Vagina (tissue), 2 donors: ENCODE data around the gene GPX4. TPM values are rescaled to one million over a fixed set of nuclear protein-coding genes. Genes with fewer than 3 reads are reported as not detected.

Experiments used
- DNase-seq, 2 donors: peaks; one replicate each; pipeline ENCODE4 v3.0.0-alpha.2; 2017; ENCODE audit errors: extremely low spot score in 2 of 2
- H3K27ac ChIP-seq: fragments of 200-600 bp; sonication (generic); one replicate; pipeline ENCODE4 v1.5.1; 2019
- H3K27me3 ChIP-seq: fragments of 200-600 bp; sonication (generic); one replicate; pipeline ENCODE4 v1.5.1; 2019
- H3K36me3 ChIP-seq, 2 donors: fragments of 200-600 bp; sonication (generic); one replicate each; pipeline ENCODE4 v1.5.1; 2017 to 2019
- H3K4me1 ChIP-seq: fragments of 200-600 bp; sonication (generic); one replicate; pipeline ENCODE4 v1.5.1; 2019
- H3K4me3 ChIP-seq, 2 donors: fragments of 200-600 bp; sonication (generic); 1 replicate in 1 of 2; 2 replicates in 1 of 2; pipeline ENCODE4 v1.5.1; 2016 to 2019
- H3K9me3 ChIP-seq: fragments of 200-600 bp; sonication (generic); one replicate; pipeline ENCODE4 v1.5.1; 2019
- CTCF ChIP-seq, 3 experiments: fragments of 450-650 bp in 2 of 3; fragments of 200-600 bp in 1 of 3; sonication (generic) in 1 of 3; IDR thresholded peaks; one replicate each; pipeline ENCODE4 v1.5.1; 2017 to 2019; ENCODE audit warnings: antibody characterized with exemption in 3 of 3, mild to moderate bottlenecking in 2 of 3, moderate library complexity in 2 of 3
- POLR2A ChIP-seq, 2 donors: fragments of 450-650 bp; IDR thresholded peaks; one replicate each; pipeline ENCODE4 v1.6.1; 2017; ENCODE audit warnings: antibody characterized with exemption in 2 of 2, mild to moderate bottlenecking in 2 of 2, moderate library complexity in 2 of 2
- POLR2AphosphoS5 ChIP-seq, 2 donors: sonication (generic); formaldehyde crosslinking; IDR thresholded peaks; one replicate each; pipeline ENCODE4 v1.9.0; 2017; ENCODE audit warnings: antibody characterized with exemption in 2 of 2, mild to moderate bottlenecking in 2 of 2, low read depth in 1 of 2; ENCODE audit not compliant: insufficient read depth in 1 of 2
- intact Hi-C: fragments of 100-400 bp; cut with DNase I; formaldehyde crosslinking; loops from one replicate; pipeline ENCODE4 v1.15.1; 2023
- total RNA-seq: library from RNA; depleted of rRNA; stranded (reverse); fragments of >200 nt; gene quantifications from one replicate; pipeline ENCODE4 v1.2.3, GENCODE V29; 2016

Gene GPX4
- total RNA-seq, 1 donor from 2014 or later = 524 TPM

GRCh38 chr19:1143828-1144399 is 40.1 kb downstream of the GPX4 start:
- DNase-seq = no peak
- H3K9me3 ChIP-seq = no peaks in the 10 kb centered on the region
- intact Hi-C loops = no loop called here
- peaks cover 0 to 16% of the 10 kb centered on the region in 2 donors for H3K36me3 ChIP-seq
- peaks cover 7% of the 10 kb centered on the region for H3K4me1 ChIP-seq
- TF ChIP-seq CTCF (IDR thresholded peaks at IDR 0.05) (no peak), POLR2A (IDR thresholded peaks at IDR 0.05) (no peak), POLR2AphosphoS5 (IDR thresholded peaks at IDR 0.05; ENCODE audit: insufficient read depth in 1 of 2, low read depth in 1 of 2) (no peak)
- H3K27ac ChIP-seq = no peak overlapping the region
- H3K4me3 ChIP-seq = no peak overlapping the region
- H3K27me3 ChIP-seq = no peaks in the 10 kb centered on the region

- H3K9me3 ChIP-seq = no peaks in the 10 kb centered on the region
- intact Hi-C loops = no loop called here
- peaks cover 0 to 16% of the 10 kb centered on the region in 2 donors for H3K36me3 ChIP-seq
- no peak for TF ChIP-seq POLR2AphosphoS5 (IDR thresholded peaks at IDR 0.05; ENCODE audit: insufficient read depth in 1 of 2, low read depth in 1 of 2)
- no peak for TF ChIP-seq POLR2A (IDR thresholded peaks at IDR 0.05)
- no peak overlapping the region for H3K4me3 ChIP-seq
- DNase-seq = no peak
- H3K27ac ChIP-seq = no peak overlapping the region
- peaks cover 13% of the 10 kb centered on the region for H3K4me1 ChIP-seq
- H3K27me3 ChIP-seq = no peaks in the 10 kb centered on the region
Observed at GRCh38 chr19:1144741-1145140, 40.9 kb downstream of the GPX4 start.

- DNase-seq = no peak
- Histone ChIP-seq H3K27me3 (no peaks in the 10 kb centered on the region), H3K36me3 (peaks cover 0 to 16% of the 10 kb centered on the region in 2 donors), H3K4me3 (no peak overlapping the region), H3K4me1 (peaks cover 21% of the 10 kb centered on the region), H3K9me3 (no peaks in the 10 kb centered on the region), H3K27ac (no peak overlapping the region)
- intact Hi-C loops = no loop called here
- no peak for TF ChIP-seq POLR2A (IDR thresholded peaks at IDR 0.05)
- no peak for TF ChIP-seq POLR2AphosphoS5 (IDR thresholded peaks at IDR 0.05; ENCODE audit: insufficient read depth in 1 of 2, low read depth in 1 of 2)
- TF ChIP-seq CTCF (IDR thresholded peaks at IDR 0.05) = no peak
Observed at GRCh38 chr19:1145635-1146411, 42.0 kb downstream of the GPX4 start.

- no peak for TF ChIP-seq POLR2AphosphoS5 (IDR thresholded peaks at IDR 0.05; ENCODE audit: insufficient read depth in 1 of 2, low read depth in 1 of 2)
- no peak for TF ChIP-seq POLR2A (IDR thresholded peaks at IDR 0.05)
- TF ChIP-seq CTCF (IDR thresholded peaks at IDR 0.05) = no peak
- Histone ChIP-seq H3K4me3 (no peak overlapping the region), H3K27me3 (no peaks in the 10 kb centered on the region), H3K9me3 (no peaks in the 10 kb centered on the region), H3K36me3 (peaks cover 0 to 16% of the 10 kb centered on the region in 2 donors), H3K27ac (no peak overlapping the region), H3K4me1 (peaks cover 27% of the 10 kb centered on the region)
- DNase-seq = no peak
- intact Hi-C loops = no loop called here
Observed at GRCh38 chr19:1146412-1146699, 42.6 kb downstream of the GPX4 start.

GRCh38 chr19:1146858-1147780 is 43.3 kb downstream of the GPX4 start:
- Histone ChIP-seq H3K27me3 (no peaks in the 10 kb centered on the region), H3K4me1 (peaks cover 34% of the 10 kb centered on the region), H3K27ac (no peak overlapping the region), H3K4me3 (no peak overlapping the region), H3K36me3 (peaks cover 0 to 21% of the 10 kb centered on the region in 2 donors), H3K9me3 (no peaks in the 10 kb centered on the region)
- no peak for DNase-seq
- intact Hi-C loops = no loop called here
- no peak for TF ChIP-seq CTCF (IDR thresholded peaks at IDR 0.05)
- TF ChIP-seq POLR2A (IDR thresholded peaks at IDR 0.05) = no peak
- no peak for TF ChIP-seq POLR2AphosphoS5 (IDR thresholded peaks at IDR 0.05; ENCODE audit: insufficient read depth in 1 of 2, low read depth in 1 of 2)
